Thymus (tissue), 11 donors: ENCODE measurements around the gene FYCO1. TPM values are rescaled to one million over a fixed set of nuclear protein-coding genes. Genes with fewer than 3 reads are reported as not detected.

ENCODE experiments used
- DNase-seq, 9 donors: peaks; one replicate each; pipeline ENCODE4 v3.0.0-alpha.2; 2013; ENCODE audit warnings: low spot score in 9 of 9, low read depth in 6 of 9, missing footprints in 1 of 9
- H3K27ac ChIP-seq, 2 donors: one replicate each; pipeline ENCODE4 v1.5.1; 2013; ENCODE audit warnings: control low read depth in 1 of 2, low read depth in 1 of 2, low read length in 1 of 2, mild to moderate bottlenecking in 1 of 2, moderate library complexity in 1 of 2
- H3K27me3 ChIP-seq, 2 donors: one replicate each; pipeline ENCODE4 v1.5.1; 2013; ENCODE audit warnings: low read length in 1 of 2; ENCODE audit not compliant: control insufficient read depth in 2 of 2, insufficient read depth in 1 of 2
- H3K36me3 ChIP-seq, 2 donors: one replicate each; pipeline ENCODE4 v1.5.1; 2013; ENCODE audit warnings: low read length in 1 of 2, mild to moderate bottlenecking in 1 of 2, moderate library complexity in 1 of 2; ENCODE audit not compliant: control insufficient read depth in 2 of 2, insufficient read depth in 2 of 2
- H3K4me1 ChIP-seq, 2 donors: one replicate each; pipeline ENCODE4 v1.5.1; 2013; ENCODE audit warnings: low read length in 2 of 2; ENCODE audit not compliant: control insufficient read depth in 2 of 2, insufficient read depth in 2 of 2
- H3K4me3 ChIP-seq, 2 donors: one replicate each; pipeline ENCODE4 v1.5.1; 2013; ENCODE audit warnings: low read length in 2 of 2, control low read depth in 1 of 2, mild to moderate bottlenecking in 1 of 2
- H3K9me3 ChIP-seq, 2 donors: one replicate each; pipeline ENCODE4 v1.5.1; 2013; ENCODE audit warnings: low read length in 1 of 2, mild to moderate bottlenecking in 1 of 2; ENCODE audit not compliant: control insufficient read depth in 2 of 2, insufficient read depth in 1 of 2
- WGBS: extraction: QIAGEN DNeasy Blood & Tissue Kit; methylation state at CpG from one replicate; pipeline ENCODE4 v1.1.7; 2013; 5-methylcytosine and 5-hydroxymethylcytosine counted together
- polyA plus RNA-seq: library from polyadenylated mRNA; stranded (reverse); fragments of 200-250 nt; gene quantifications from one replicate; pipeline ENCODE4 v1.2.3, GENCODE V29; 2013
- total RNA-seq: library from RNA; stranded (reverse); fragments of 120-200 nt; gene quantifications from one replicate; pipeline ENCODE4 v1.2.4, GENCODE V29; 2013
- donor health status: healthy.

Gene FYCO1
- total and polyA plus RNA-seq, 2 donors = 7.8 to 8.1 TPM

GRCh38 chr3:45969953-45970352 lies 25.7 kb downstream of the FYCO1 start:
- Histone ChIP-seq H3K27ac (no peak overlapping the region), H3K27me3 (no peaks in the 10 kb centered on the region), H3K36me3 (peaks cover 65 to 90% of the 10 kb centered on the region in 2 donors), H3K9me3 (no peaks in the 10 kb centered on the region), H3K4me1 (peaks cover 24 to 53% of the 10 kb centered on the region in 2 donors), H3K4me3 (no peak overlapping the region)
- 98% methylated on average over 3 of the region's 3 CpGs for WGBS
- DNase-seq = no peak

DNA sequence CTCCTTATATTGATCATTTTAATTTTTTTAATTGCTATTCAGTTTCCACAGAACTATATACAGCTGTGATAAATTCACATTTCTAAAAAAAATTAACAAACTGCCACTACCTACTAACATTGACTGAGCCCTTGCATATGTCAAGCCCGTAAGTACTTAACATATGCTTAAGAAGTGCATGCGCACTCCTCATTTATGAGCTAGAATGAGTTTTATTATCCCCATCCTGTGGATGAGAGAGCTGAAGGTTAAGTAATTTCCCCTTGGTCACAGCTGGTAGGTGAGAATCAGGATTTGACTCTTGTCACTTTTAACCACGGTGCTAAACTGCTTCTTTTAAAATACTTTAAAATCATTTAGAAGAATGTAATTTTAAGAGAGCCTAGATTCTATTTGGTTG lies 26.5 kb downstream of the FYCO1 start:
- Histone ChIP-seq H3K27ac (no peak overlapping the region), H3K4me1 (peaks cover 16 to 45% of the 10 kb centered on the region in 2 donors), H3K9me3 (no peaks in the 10 kb centered on the region), H3K27me3 (no peaks in the 10 kb centered on the region), H3K4me3 (no peak overlapping the region), H3K36me3 (peaks cover 71 to 91% of the 10 kb centered on the region in 2 donors)
- WGBS = 98% methylated on average over 3 of the region's 3 CpGs
- DNase-seq = no peak

- no peak overlapping the region for H3K27ac ChIP-seq
Measured at GRCh38 chr3:45968706-45969105, 26.9 kb downstream of the FYCO1 start.

GRCh38 chr3:45968149-45968548 lies 27.5 kb downstream of the FYCO1 start:
- Histone ChIP-seq H3K27ac (no peak overlapping the region), H3K4me1 (peaks cover 9 to 38% of the 10 kb centered on the region in 2 donors), H3K4me3 (no peak overlapping the region), H3K36me3 (peaks cover 74 to 95% of the 10 kb centered on the region in 2 donors), H3K27me3 (no peaks in the 10 kb centered on the region), H3K9me3 (no peaks in the 10 kb centered on the region)
- WGBS = 99% methylated on average over 9 of the region's 9 CpGs
- no peak for DNase-seq

More at GRCh38 chr3:45968706-45969105, 26.9 kb downstream of the FYCO1 start:
- H3K27me3 ChIP-seq = no peaks in the 10 kb centered on the region
- no peak for DNase-seq
- no peak overlapping the region for H3K4me3 ChIP-seq
- WGBS = over 99% methylated on average over 2 of the region's 2 CpGs
- H3K9me3 ChIP-seq = no peaks in the 10 kb centered on the region
- peaks cover 71 to 92% of the 10 kb centered on the region in 2 donors for H3K36me3 ChIP-seq
- H3K4me1 ChIP-seq = peaks cover 12 to 41% of the 10 kb centered on the region in 2 donors

- 91% methylated on average over 8 of the region's 8 CpGs for WGBS
- Histone ChIP-seq H3K9me3 (no peaks in the 10 kb centered on the region), H3K4me1 (peaks cover 8 to 36% of the 10 kb centered on the region in 2 donors), H3K36me3 (peaks cover 76 to 96% of the 10 kb centered on the region in 2 donors), H3K27me3 (no peaks in the 10 kb centered on the region), H3K4me3 (no peak overlapping the region), H3K27ac (no peak overlapping the region)
- no peak for DNase-seq
Measured at GRCh38 chr3:45967724-45968123, 27.9 kb downstream of the FYCO1 start.

- Histone ChIP-seq H3K27ac (no peak overlapping the region), H3K27me3 (no peaks in the 10 kb centered on the region), H3K4me1 (peaks cover 1 to 36% of the 10 kb centered on the region in 2 donors), H3K4me3 (no peak overlapping the region), H3K36me3 (peaks cover 78 to 96% of the 10 kb centered on the region in 2 donors), H3K9me3 (no peaks in the 10 kb centered on the region)
- 98% methylated on average over 16 of the region's 16 CpGs for WGBS
- DNase-seq = no peak
Measured at GRCh38 chr3:45966950-45967640, 28.5 kb downstream of the FYCO1 start.

DNA sequence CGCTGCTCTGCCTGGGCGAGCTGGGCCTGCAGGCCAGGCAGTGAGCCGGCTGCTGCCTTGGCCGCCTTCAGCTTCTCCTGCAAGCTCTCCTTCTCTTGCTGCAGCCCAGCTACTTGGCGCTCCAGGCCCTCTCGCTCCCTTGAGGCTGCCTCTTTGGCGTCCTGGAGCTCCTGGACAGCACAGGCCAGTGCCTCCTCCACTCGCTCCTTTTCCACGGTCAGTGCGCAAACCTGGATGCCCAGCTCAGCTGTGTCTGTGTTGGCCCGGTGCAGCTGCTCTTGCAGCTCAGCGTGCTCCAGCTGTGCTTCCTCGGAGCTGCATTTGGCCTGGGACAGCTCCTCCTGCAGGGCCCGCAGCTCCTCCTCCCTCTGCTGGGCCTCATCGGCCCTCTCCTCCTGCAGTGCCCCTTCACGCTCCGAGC lies 29.2 kb downstream of the FYCO1 start:
- H3K27me3 ChIP-seq = no peaks in the 10 kb centered on the region
- DNase-seq = no peak
- no peaks in the 10 kb centered on the region for H3K9me3 ChIP-seq
- no peak overlapping the region for H3K27ac ChIP-seq
- H3K4me3 ChIP-seq = no peak overlapping the region
- 94% methylated on average over 17 of the region's 17 CpGs for WGBS
- peaks cover 83 to 97% of the 10 kb centered on the region in 2 donors for H3K36me3 ChIP-seq
- H3K4me1 ChIP-seq = peaks cover 0 to 38% of the 10 kb centered on the region in 2 donors

DNA sequence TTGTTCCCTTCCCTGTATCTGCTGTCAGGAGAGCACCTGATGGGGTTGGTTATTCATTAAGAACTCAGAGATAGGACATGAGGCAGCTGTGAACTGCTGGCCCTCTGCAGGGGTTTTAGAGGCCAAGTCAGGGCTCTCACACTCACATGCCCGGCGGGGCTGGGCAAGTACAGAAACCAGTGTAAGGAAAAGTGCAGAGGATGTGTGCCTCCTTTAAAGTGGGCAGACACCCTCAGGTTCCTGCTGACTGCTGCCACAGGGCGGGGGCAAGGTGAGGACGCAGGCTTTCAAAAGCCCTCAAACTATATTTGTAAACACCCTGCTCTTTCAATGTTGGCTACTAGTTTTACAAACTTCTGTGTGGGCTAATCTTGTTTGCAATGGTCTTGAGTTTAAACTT lies 30.0 kb downstream of the FYCO1 start:
- H3K4me3 ChIP-seq = no peak overlapping the region
- H3K27me3 ChIP-seq = no peaks in the 10 kb centered on the region
- no peak for DNase-seq
- no peak overlapping the region for H3K27ac ChIP-seq
- WGBS = 95% methylated on average over 4 of the region's 4 CpGs
- peaks cover 0 to 38% of the 10 kb centered on the region in 2 donors for H3K4me1 ChIP-seq
- H3K9me3 ChIP-seq = no peaks in the 10 kb centered on the region
- peaks cover 90 to 98% of the 10 kb centered on the region in 2 donors for H3K36me3 ChIP-seq

GRCh38 chr3:45965253-45965652 lies 30.4 kb downstream of the FYCO1 start:
- no peak overlapping the region for H3K27ac ChIP-seq
- H3K4me3 ChIP-seq = no peak overlapping the region
- peaks cover 91 to 99% of the 10 kb centered on the region in 2 donors for H3K36me3 ChIP-seq
- no peaks in the 10 kb centered on the region for H3K9me3 ChIP-seq
- H3K4me1 ChIP-seq = peaks cover 0 to 38% of the 10 kb centered on the region in 2 donors
- no peak for DNase-seq
- no peaks in the 10 kb centered on the region for H3K27me3 ChIP-seq
- WGBS = 96% methylated on average over 4 of the region's 4 CpGs
